Hepatocyte (in vitro differentiated cells): Measurements from ENCODE around the gene IGF2BP3. TPM values are rescaled to one million over a fixed set of nuclear protein-coding genes. Genes with fewer than 3 reads are reported as not detected.

ENCODE experiments used
- DNase-seq: peaks from one replicate; pipeline ENCODE4 v3.0.0-alpha.2; 2016; ENCODE audit warnings: low spot score
- H2AFZ ChIP-seq: fragments of 200-600 bp; sonication (generic); 2 replicates; pipeline ENCODE4 v1.6.0; 2016; ENCODE audit warnings: antibody characterized with exemption, mild to moderate bottlenecking
- H3K27ac ChIP-seq: fragments of 200-600 bp; sonication (generic); 2 replicates; pipeline ENCODE4 v1.5.1; 2016; ENCODE audit warnings: mild to moderate bottlenecking
- H3K27me3 ChIP-seq: fragments of 200-600 bp; sonication (generic); 2 replicates; pipeline ENCODE4 v1.6.1; 2016
- H3K36me3 ChIP-seq: fragments of 200-600 bp; sonication (generic); replicated peaks from 2 replicates; pipeline ENCODE4 v1.5.1; 2016; ENCODE audit warnings: low read depth; ENCODE audit not compliant: insufficient read depth
- H3K4me1 ChIP-seq: fragments of 200-600 bp; sonication (generic); 2 replicates; pipeline ENCODE4 v1.5.1; 2016; ENCODE audit warnings: mild to moderate bottlenecking, moderate library complexity; ENCODE audit not compliant: insufficient read depth
- H3K4me2 ChIP-seq: fragments of 200-600 bp; sonication (generic); 2 replicates; pipeline ENCODE4 v1.6.0; 2016
- H3K4me3 ChIP-seq: fragments of 200-600 bp; sonication (generic); 2 replicates; pipeline ENCODE4 v1.5.1; 2016; ENCODE audit warnings: mild to moderate bottlenecking
- H3K79me2 ChIP-seq: fragments of 200-600 bp; sonication (generic); 2 replicates; pipeline ENCODE4 v1.6.0; 2017; ENCODE audit warnings: mild to moderate bottlenecking
- H3K9me2 ChIP-seq: fragments of 200-600 bp; sonication (generic); replicated peaks from 2 replicates; pipeline ENCODE4 v1.6.0; 2017; ENCODE audit warnings: mild to moderate bottlenecking; ENCODE audit not compliant: insufficient read depth
- H3K9me3 ChIP-seq: fragments of 200-600 bp; sonication (generic); 2 replicates; pipeline ENCODE4 v1.5.1; 2016; ENCODE audit warnings: low read depth, mild to moderate bottlenecking
- H4K20me1 ChIP-seq: fragments of 200-600 bp; sonication (generic); 2 replicates; pipeline ENCODE4 v1.6.0; 2016; ENCODE audit warnings: mild to moderate bottlenecking; ENCODE audit not compliant: insufficient read depth, poor library complexity, severe bottlenecking
- CTCF ChIP-seq: fragments of 200-600 bp; sonication (generic); IDR thresholded peaks from 2 replicates; pipeline ENCODE4 v1.5.1; 2016; ENCODE audit warnings: antibody characterized with exemption, mild to moderate bottlenecking; ENCODE audit not compliant: poor library complexity
- EZH2 ChIP-seq: fragments of 200-600 bp; sonication (generic); IDR thresholded peaks from 2 replicates; pipeline ENCODE4 v1.6.1; 2016; ENCODE audit warnings: antibody characterized with exemption, mild to moderate bottlenecking, borderline replicate concordance
- EZH2phosphoT487 ChIP-seq: fragments of 200-600 bp; sonication (generic); IDR thresholded peaks from one replicate; pipeline ENCODE4 v1.6.1; 2018; ENCODE audit warnings: antibody characterized with exemption, mild to moderate bottlenecking, low read depth, moderate library complexity; ENCODE audit not compliant: unreplicated experiment, severe bottlenecking
- WGBS: methylation state at CpG from one replicate; pipeline ENCODE4 v1.1.6; 2016; ENCODE audit warnings: low lambda C conversion rate; ENCODE audit errors: missing lambda C conversion rate; 5-methylcytosine and 5-hydroxymethylcytosine counted together
- polyA plus RNA-seq: library from polyadenylated mRNA; unstranded; fragments of >200 nt; fragmentation: Nextera tagmentation; extraction: Ambion mirVana; gene quantifications from 2 replicates; pipeline ENCODE4 v1.2.1, GENCODE V29; 2016
- total RNA-seq: library from RNA; depleted of rRNA; stranded (reverse); fragments of >200 nt; gene quantifications from 2 replicates; pipeline ENCODE4 v1.2.3, GENCODE V29; 2014

IGF2BP3 gene
- total and polyA plus RNA-seq, 2 experiments from 2014 or later: 28.9 to 73.1 TPM

- peak overlapping the region; percentile 23 for H3K4me2 ChIP-seq
- no peak for DNase-seq
- no peaks in the 10 kb centered on the region for H3K27me3 ChIP-seq
- H2AFZ ChIP-seq: no peak overlapping the region
- H3K4me1 ChIP-seq: peaks cover 14% of the 10 kb centered on the region
- peak overlapping the region; percentile 48 for H3K27ac ChIP-seq
- H3K36me3 ChIP-seq: no peaks in the 10 kb centered on the region
- TF ChIP-seq EZH2: no peak
- no peak for TF ChIP-seq EZH2phosphoT487
- peaks cover 81% of the 10 kb centered on the region for H3K79me2 ChIP-seq
- H4K20me1 ChIP-seq: no peaks in the 10 kb centered on the region
- no peak overlapping the region for H3K4me3 ChIP-seq
- WGBS: 96% methylated on average over 2 of the region's 2 CpGs
- no peaks in the 10 kb centered on the region for H3K9me2 ChIP-seq
- no peaks in the 10 kb centered on the region for H3K9me3 ChIP-seq
Measured at GRCh38 chr7:23358152-23358674, 112.1 kb downstream of the IGF2BP3 start.

DNA sequence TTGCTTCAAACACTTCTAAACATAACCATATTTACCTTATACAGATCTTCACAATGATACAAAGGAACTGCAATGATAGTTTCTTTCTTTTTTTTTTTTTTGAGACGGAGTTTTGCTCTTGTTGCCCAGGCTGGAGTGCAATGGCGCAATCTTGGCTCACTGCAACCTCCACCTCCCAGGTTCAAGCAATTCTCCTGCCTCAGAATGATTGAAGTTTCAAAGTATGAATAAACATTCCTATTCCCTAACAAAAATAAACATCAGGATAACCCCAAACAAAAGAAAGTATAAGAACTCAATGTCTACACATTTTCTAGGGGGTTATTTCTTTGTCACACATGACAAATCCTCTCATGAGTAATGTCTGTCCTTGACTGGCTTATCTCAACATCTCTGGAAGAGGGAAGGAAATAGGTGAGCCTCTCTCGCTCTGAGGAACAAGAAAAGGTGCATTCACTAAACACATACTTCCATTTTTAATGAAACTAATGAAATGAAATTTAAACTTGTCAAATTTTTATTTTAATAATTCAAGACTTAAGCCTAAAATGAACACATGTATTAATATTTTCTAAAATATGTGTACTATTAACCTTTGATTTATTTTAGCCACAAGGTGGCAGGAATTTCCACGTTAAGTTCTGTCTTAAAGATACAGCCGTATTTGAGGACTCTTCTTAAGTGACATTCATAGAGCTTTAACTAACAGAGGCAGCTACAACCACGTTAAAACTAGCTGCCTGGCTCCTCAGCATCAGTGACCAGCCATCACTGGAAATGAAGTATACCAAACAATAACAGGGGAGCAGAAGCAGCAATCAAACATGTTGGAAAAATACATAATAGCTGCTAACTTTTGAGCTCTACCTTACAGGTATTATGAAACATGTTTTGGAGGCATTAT, 112.8 kb downstream of the IGF2BP3 start:
- Histone ChIP-seq H3K9me2 (no peaks in the 10 kb centered on the region), H3K4me3 (no peak overlapping the region), H3K4me1 (peaks cover 14% of the 10 kb centered on the region), H3K79me2 (peaks cover 74% of the 10 kb centered on the region), H3K36me3 (no peaks in the 10 kb centered on the region), H3K4me2 (peak overlapping the region; percentile 23), H3K27me3 (no peaks in the 10 kb centered on the region), H2AFZ (no peak overlapping the region), H3K9me3 (no peaks in the 10 kb centered on the region), H3K27ac (peak overlapping the region; percentile 48), H4K20me1 (no peaks in the 10 kb centered on the region)
- 25% methylated on average over 6 of the region's 6 CpGs for WGBS
- peak; percentile 53 for DNase-seq
- TF ChIP-seq CTCF (peak; percentile 68), EZH2 (no peak), EZH2phosphoT487 (no peak)

DNA sequence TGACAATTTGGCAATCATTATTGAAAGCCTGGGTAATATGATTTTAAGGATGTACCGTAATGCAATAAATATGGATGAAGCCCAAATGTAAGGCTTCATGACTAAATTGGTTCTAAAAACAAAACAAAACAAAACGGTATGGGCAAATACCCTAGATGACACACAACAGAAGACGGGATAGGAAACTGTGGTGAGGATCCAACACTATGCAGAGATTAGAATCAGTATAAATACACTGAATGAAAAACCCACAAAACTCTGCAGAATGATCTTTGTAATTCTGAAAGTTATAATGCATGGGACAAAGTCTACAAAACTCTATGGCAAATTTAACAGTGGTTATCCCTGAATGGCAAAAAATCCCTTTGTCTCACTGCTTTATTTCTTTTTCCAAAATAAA, 113.6 kb downstream of the IGF2BP3 start:
- TF ChIP-seq EZH2phosphoT487: no peak
- TF ChIP-seq CTCF: no peak
- no peak for TF ChIP-seq EZH2
- DNase-seq: no peak
- Histone ChIP-seq H3K36me3 (no peaks in the 10 kb centered on the region), H3K4me1 (peaks cover 14% of the 10 kb centered on the region), H3K9me2 (no peaks in the 10 kb centered on the region), H2AFZ (no peak overlapping the region), H3K9me3 (no peaks in the 10 kb centered on the region), H3K27ac (peak overlapping the region; percentile 48), H3K4me2 (peak overlapping the region; percentile 23), H4K20me1 (no peaks in the 10 kb centered on the region), H3K79me2 (peaks cover 67% of the 10 kb centered on the region), H3K27me3 (no peaks in the 10 kb centered on the region), H3K4me3 (no peak overlapping the region)
- 78% methylated on average over 3 of the region's 3 CpGs for WGBS

GRCh38 chr7:23356168-23356567, 114.1 kb downstream of the IGF2BP3 start:
- Histone ChIP-seq H2AFZ (no peak overlapping the region), H3K79me2 (peaks cover 61% of the 10 kb centered on the region), H3K4me1 (peaks cover 14% of the 10 kb centered on the region), H3K36me3 (no peaks in the 10 kb centered on the region), H3K27me3 (no peaks in the 10 kb centered on the region), H3K9me2 (no peaks in the 10 kb centered on the region), H3K4me2 (no peak overlapping the region), H3K9me3 (no peaks in the 10 kb centered on the region), H3K4me3 (no peak overlapping the region), H4K20me1 (no peaks in the 10 kb centered on the region), H3K27ac (no peak overlapping the region)
- DNase-seq: no peak
- 65% methylated on average over 3 of the region's 3 CpGs for WGBS
- TF ChIP-seq EZH2phosphoT487 (no peak), EZH2 (no peak), CTCF (no peak)
